ENCODE measurements around the gene SLC9A8.

The SLC9A8 gene

GRCh38 chr20:49786668-49787370, 25.8 kb upstream of the SLC9A8 start:
- DNase-seq (ENCODE audit: low read depth in 2 of 3, low spot score in 1 of 3) = no peak

GRCh38 chr20:49787371-49788357, 25.0 kb upstream of the SLC9A8 start:
- DNase-seq (ENCODE audit: low read depth in 2 of 3, low spot score in 1 of 3) = no peak

- no peak for DNase-seq (ENCODE audit: low read depth in 2 of 3, low spot score in 1 of 3)
Measured at GRCh38 chr20:49790077-49790798, 22.4 kb upstream of the SLC9A8 start.

GRCh38 chr20:49791165-49791564, 21.5 kb upstream of the SLC9A8 start:
- DNase-seq (ENCODE audit: low read depth in 2 of 3, low spot score in 1 of 3) = no peak

GRCh38 chr20:49792006-49792405, 20.6 kb upstream of the SLC9A8 start:
- no peak for DNase-seq (ENCODE audit: low read depth in 2 of 3, low spot score in 1 of 3)

- DNase-seq (ENCODE audit: low read depth in 2 of 3, low spot score in 1 of 3) = no peak
Measured at GRCh38 chr20:49792611-49793010, 20.0 kb upstream of the SLC9A8 start.

GRCh38 chr20:49794336-49795134, 18.1 kb upstream of the SLC9A8 start:
- no peak for DNase-seq (ENCODE audit: low read depth in 2 of 3, low spot score in 1 of 3)

- no peak for DNase-seq (ENCODE audit: low read depth in 2 of 3, low spot score in 1 of 3)
Measured at GRCh38 chr20:49795135-49795424, 17.5 kb upstream of the SLC9A8 start.

GRCh38 chr20:49796600-49797343, 15.9 kb upstream of the SLC9A8 start:
- no peak for DNase-seq (ENCODE audit: low read depth in 2 of 3, low spot score in 1 of 3)

GRCh38 chr20:49797344-49797615, 15.3 kb upstream of the SLC9A8 start:
- no peak for DNase-seq (ENCODE audit: low read depth in 2 of 3, low spot score in 1 of 3)

- DNase-seq (ENCODE audit: low read depth in 2 of 3, low spot score in 1 of 3) = no peak
Measured at GRCh38 chr20:49798718-49799117, 13.9 kb upstream of the SLC9A8 start.

- no peak for DNase-seq (ENCODE audit: low read depth in 2 of 3, low spot score in 1 of 3)
Measured at GRCh38 chr20:49799698-49800097, 12.9 kb upstream of the SLC9A8 start.

- DNase-seq (ENCODE audit: low read depth in 2 of 3, low spot score in 1 of 3) = no peak
Measured at GRCh38 chr20:49803418-49803817, 9.2 kb upstream of the SLC9A8 start.

GRCh38 chr20:49804364-49804763, 8.3 kb upstream of the SLC9A8 start:
- DNase-seq (ENCODE audit: low read depth in 2 of 3, low spot score in 1 of 3) = no peak

- DNase-seq (ENCODE audit: low read depth in 2 of 3, low spot score in 1 of 3) = peak; percentile 39 to 73 (median 54)
Measured at GRCh38 chr20:49805224-49805876, 7.3 kb upstream of the SLC9A8 start.

GRCh38 chr20:49808753-49809152, 3.9 kb upstream of the SLC9A8 start:
- DNase-seq (ENCODE audit: low read depth in 2 of 3, low spot score in 1 of 3) = no peak

GRCh38 chr20:49809803-49810359, 2.7 kb upstream of the SLC9A8 start:
- DNase-seq (ENCODE audit: low read depth in 2 of 3, low spot score in 1 of 3) = no peak

GRCh38 chr20:49810491-49811190, 2.0 kb upstream of the SLC9A8 start:
- no peak for DNase-seq (ENCODE audit: low read depth in 2 of 3, low spot score in 1 of 3)
